GM21390 (cell line): ENCODE results near the gene NSF.
"Not testable (repeated sequence)": the region's sequence is repeated elsewhere in the genome, so short reads cannot be mapped to it uniquely, and the experiment has no call there.

ENCODE experiments used
- ATAC-seq: cut with Tn5 transposase; IDR thresholded peaks from one replicate; pipeline ENCODE4 v1.9.1; 2021; ENCODE audit not compliant: unreplicated experiment

Gene NSF

DNA sequence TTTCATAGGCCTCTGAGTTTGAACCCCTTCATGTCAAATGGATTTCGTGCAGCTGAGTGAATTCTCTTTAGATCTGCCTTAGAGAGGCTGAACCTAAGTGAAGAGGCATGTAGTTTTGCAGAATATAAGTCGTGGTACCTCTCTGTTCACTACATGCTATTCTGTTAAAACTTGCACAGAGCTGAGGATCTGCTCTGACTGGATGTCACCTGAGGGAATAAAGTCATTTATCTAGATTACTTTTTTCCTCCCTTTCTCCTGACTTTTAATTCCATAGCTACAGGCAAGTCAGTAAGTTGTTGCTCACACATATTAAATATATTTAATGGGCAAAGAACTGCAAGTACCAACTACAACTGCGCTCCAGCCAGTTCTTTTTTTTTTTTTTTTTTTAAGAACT is 163.3 kb downstream of the NSF start:
- ATAC-seq = no peak

DNA sequence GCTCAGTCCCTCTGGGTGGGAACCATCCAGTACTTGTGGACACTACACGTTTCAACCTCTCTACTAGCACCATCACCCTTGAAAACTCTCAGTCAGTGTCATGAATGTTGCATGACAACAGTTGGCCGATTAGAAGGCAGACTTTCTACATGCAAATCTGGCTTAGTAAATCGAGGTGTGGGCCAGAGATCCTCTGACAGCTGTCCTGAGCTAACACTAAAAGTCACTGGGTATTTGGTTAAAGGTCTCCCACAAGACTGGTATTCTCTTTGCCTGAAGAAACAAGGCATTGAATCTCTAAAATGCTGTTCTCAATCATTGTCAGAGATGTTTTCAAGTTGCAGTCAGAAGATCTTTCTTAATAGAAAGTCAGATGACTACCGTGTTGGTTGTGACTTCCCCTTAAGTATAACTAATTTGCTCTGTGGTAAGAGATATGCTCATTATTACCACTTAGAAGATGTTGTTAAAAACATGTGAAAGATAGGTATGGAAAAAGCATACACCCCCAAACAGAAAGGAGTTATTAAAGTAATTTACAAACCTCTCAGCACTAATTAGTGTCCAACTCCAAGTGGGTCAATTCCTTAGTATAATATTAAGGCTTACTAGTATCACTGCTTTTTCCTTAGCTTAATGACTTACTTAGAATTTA is 165.7 kb downstream of the NSF start:
- no peak for ATAC-seq

DNA sequence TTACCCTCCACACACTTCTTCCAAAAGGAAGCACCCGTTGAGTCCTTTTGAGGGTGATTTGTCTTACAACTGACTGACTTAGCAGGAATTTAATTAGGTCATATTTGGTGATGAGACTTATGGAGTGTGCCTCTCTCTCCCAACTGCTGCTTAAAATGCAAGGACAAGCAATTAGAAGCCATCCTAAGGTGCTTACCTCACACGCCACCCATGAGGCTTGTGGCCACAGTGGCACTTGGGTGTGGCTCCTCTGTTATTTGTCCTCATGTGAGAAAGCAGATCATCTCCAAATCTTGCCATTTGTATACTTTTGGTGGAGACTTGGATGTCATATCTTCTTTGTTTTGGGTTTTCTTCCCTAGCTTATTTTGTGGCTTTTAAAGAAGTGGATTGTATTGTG is 166.4 kb downstream of the NSF start:
- no peak for ATAC-seq

DNA sequence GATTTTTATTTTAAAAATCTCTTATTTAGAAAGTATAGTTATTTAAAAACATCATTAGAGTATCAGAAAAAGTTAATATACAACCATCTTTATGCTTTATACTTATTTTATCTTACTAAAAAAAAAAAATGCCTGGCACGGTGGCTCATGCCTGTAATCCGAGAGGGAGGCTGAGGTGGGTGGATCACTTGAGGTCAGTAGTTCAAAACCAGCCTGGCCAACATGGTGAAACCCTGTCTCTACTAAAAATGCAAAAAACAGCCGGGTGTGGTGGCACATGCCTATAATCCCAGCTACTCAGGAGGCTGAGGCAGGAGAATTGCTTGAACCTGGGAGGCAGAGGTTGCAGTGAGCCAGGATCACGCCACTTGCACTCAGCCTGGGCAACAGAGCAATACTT is 167.1 kb downstream of the NSF start:
- ATAC-seq = not testable (repeated sequence)

DNA sequence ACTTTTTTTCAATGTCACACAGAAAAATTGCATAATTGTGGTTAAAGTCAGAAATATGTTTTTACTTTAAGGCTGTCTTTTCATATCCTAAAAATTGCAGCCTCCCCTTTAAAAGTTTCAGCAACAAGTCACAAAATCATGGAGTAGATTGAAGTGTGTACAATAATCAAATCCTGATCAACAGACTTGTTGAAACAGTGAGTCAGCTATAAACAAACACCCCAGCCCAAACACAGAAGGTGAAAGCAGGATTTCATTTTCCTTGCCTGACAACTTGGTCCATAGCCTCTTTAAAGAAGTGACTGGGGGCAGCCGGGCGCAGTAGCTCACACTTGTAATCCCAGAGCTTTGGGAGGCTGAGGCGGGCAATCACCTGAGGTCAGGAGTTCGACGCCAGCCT is 168.1 kb downstream of the NSF start:
- ATAC-seq = no peak

DNA sequence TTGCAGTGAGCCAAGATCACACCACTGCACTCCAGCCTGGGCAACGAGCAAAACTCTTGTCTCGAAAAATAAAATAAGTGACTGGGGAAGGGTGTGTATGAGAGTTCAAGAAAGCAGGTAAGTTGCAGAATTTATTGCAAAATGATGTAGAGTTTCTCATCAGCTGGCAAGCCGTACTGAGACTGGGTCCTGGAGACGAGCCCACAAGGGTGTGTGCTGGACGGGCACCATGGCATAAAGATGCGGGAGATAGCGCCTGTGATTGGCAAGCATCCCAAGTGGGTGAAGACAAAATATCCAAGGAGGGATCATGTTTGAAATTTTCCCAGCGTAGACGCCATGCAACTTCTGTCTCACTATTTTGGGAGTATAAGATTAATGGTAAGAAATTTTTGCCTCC is 168.7 kb downstream of the NSF start:
- no peak for ATAC-seq

DNA sequence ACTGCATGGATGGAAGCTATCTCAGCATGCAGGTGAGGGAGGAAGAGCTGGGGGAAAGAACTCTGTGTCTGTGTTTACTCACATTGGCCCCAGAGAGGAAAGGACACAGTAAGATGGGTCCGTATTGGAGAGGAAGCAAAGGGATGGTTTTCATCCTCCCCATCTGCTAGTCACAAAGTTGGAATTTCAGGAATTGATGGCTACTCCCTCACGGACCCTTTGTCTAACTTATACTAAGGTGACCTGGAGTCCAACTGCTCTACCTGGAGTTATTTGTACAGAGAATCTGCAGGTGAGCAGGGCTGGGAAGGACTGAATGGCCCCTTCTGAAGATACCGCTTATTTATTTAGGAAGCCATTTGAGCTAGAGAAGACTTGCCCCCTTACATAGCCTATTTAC is 172.9 kb downstream of the NSF start:
- ATAC-seq = no peak

DNA sequence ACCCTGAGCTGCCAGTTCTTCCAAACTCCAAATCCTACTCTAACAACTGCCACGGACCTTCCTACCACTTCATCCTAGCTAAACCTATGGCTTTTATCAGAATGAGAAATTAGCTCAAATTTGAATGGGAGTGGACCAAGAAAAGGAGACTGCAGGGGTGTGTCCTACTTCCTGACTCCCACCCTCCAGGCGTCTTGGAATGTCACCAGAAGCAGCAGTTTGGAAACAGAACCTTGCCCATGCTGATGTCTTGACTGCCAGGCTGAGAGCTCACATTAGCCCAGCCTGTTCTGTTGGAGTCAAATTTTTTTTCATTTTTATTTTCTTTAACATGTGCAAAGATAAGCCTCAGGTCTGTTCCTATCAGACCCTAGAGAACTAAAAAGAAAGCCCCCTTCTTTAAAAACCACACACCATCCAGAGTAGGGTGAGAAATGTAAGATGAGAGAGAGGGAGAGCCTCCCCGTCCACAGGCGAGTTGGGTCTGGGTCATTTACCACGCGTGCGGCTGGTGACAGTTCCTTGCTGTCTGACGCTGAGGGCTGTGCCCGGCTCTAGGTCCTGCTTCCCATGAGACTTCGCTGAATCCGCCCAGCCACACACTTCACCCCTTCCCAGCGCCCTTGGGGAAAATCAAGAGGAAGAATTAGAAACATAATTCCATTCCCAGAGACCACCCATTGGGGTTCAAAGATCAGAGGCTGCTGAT is 173.7 kb downstream of the NSF start:
- ATAC-seq = no peak

DNA sequence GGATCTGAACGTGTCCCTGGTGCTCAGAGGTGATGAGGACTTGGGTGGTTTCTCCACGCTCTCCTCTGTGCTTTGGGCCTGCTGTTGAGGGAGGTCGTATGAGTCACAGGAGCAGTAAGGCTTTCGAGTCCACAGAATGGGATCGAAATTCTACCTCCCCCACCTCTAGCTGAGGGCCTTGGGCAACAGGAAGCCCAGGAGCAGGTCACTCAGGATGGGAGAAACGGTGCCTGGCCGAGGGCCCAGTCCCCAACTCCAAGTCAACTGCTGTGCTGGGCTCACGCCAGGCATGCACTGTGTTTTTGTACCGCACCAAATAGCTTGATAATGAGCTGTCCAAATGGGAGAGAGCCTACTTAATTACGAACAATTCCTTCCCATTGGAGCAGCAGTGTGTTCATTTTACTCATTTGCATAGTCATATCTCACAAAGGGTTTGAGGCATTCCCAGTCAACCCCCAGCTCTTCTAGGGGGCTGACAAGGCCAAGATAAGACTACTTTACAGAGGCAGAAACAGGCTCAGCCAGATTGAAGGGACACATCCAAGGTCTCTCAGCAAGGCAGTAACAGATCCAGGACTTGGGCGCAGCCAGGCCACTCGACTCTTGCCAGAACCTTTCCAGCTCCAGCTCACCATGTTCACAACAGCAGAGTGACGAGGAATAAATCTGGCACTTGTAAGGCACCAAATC is 174.4 kb downstream of the NSF start:
- ATAC-seq = no peak

DNA sequence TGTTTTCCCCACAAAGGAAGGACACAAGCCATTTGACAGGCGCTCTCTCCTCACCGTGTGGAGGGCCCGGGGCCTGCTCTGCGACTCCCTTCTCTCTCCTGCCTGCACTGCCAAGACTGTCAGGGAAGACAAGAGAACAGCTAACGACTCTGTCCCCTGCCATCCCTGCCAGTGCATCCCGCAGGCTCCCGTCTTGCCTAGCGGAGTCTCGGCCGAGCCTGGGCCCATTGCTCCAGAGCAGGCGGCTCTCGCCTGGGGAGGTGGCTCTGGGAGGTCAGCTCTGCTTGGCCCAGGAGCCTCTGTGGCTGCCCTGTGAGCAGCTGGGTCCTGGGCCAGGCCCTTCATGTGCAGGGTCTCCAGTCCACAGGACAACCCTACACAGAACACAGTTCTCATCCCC is 175.0 kb downstream of the NSF start:
- ATAC-seq = no peak

DNA sequence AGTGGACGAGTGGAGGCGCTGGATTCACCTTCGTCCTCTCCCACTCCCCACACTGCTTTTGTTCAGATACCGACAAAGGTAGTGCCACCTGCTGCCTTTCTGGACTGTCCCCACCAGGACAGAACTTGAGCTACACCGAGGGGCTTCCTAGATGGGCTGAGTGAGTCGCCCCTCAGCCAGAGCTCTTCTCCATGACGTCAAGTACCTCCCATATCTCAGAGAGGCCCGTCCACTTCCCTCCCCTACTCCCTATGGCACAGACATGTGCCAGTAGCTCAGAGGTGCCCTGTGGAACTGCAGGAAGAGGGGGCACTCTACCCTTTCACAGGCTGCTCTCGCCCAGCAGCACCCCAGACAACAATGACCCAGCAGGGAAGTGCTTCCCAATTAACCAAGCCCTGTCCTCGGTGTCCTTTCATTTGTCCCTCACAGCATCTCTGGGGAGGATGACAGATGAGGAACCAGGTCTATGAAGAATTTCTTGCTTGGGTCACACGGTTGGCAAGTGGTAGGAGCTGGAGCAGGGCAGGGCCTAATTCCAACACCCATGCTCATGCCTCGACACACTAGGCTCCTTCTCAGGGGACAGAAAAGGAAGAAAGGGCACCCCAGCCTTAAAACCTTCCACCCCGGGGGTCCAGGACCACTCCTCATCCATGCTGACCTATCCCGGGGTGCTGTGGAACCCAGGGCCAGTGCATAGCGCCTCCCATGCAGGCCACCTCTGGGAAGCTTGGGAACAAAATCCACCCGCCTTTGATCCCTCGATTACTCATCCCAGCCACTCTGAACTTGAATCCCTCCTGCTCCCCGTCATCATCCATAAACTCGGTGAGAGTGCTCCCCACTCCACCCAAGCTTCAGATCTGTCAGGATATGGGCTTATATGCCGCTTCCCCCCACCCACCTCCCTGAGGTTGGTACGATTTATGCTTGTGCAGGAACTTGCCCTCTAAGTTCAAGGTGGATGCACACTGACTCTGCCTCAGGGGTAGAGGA is 176.3 kb downstream of the NSF start:
- no peak for ATAC-seq

DNA sequence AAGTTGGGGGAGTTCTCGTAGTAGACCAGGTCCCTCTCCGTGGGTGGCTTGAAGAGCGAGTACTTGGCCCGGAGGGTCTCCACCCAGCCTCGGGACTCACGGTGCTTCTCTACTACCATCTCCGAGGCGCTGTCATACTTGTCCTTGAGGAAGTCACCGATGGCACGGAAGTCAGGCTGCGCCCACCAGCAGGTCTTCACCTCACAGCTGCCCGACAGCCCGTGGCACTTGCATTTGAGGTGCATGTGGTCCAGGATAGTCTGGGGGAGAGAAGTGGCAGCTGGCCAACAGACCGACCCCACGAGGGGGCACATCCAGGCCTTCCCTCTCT is 178.0 kb downstream of the NSF start:
- ATAC-seq = no peak

DNA sequence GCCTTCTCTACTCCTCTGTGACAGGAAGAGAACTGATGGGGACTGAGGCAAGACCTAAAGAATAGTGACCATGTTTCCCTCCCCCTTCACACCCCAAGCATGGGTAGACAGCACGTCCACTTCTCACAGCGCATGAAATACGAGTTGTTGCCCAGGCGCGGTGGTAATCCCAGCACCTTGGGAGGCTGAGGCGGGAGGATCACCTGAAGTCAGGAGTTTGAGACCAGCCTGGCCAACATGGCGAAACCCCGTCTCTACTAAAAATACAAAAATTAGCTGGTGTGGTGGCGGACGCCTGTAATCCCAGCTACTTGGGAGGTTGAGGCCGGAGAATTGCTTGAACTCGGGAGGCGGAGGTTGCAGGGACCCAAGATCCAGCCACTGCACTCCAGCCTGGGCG is 178.4 kb downstream of the NSF start:
- ATAC-seq = not testable (repeated sequence)

DNA sequence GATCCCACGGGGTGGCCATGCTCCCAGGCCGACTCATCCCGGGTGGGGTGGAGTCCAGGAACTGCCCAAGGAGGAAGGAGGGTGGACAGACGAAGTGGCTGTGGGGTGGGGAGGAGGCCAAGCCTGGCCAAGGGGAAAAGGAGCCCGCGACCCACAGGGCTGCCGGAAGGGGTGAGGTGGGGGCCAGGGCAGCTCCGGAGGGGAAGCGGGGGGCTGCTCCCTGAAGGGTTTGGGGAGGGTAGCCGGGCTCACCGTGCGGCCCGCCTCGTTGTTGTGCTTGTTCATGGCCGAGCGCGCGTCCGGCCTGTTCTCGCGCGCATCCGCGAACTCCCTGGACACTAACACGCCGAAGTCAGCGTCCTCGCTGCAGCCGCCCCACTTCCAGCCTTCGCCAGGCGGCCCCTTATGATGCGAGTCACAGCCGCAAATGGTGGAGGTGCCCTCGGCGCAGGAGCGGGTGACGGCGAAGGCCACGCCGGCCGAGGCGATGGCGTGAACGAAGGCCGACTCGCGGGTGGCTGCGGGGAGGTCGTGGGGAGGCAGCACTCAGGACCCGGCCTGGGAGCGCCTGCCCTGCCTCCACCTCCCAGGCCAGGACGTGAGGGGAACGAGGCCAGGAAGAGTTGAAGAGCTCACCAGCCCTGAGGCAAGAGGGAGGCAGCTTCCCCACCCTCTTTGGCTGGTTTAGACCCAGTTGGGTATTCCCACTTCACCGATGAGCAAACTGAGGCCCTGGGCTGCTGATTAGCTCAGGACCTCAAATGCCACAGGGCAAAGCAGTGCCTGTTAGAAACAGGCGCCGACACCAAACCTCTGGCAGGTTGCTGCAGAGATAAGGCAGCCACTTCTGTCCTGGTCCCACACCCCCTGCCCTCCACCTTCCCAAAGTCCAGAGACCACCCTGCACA is 179.3 kb downstream of the NSF start:
- no peak for ATAC-seq

DNA sequence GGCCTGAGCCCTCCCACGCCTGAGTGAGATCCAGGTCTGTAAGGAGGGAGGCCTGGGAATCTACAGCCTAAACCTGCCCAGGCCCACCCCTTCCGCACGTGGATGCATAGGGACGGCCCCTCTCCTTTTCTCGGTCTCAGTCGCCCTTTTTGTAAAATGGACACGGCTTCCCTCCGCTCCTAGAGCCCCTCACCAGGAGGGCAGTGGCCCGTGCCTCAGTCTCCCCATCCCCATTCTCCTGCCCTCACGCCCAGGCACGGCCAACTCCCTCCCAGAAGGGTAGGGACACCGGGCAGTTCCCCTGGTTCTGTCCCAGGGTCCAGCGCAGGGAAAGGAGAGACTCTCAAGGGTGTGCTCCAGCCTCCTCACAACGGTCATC is 180.0 kb downstream of the NSF start:
- no peak for ATAC-seq

DNA sequence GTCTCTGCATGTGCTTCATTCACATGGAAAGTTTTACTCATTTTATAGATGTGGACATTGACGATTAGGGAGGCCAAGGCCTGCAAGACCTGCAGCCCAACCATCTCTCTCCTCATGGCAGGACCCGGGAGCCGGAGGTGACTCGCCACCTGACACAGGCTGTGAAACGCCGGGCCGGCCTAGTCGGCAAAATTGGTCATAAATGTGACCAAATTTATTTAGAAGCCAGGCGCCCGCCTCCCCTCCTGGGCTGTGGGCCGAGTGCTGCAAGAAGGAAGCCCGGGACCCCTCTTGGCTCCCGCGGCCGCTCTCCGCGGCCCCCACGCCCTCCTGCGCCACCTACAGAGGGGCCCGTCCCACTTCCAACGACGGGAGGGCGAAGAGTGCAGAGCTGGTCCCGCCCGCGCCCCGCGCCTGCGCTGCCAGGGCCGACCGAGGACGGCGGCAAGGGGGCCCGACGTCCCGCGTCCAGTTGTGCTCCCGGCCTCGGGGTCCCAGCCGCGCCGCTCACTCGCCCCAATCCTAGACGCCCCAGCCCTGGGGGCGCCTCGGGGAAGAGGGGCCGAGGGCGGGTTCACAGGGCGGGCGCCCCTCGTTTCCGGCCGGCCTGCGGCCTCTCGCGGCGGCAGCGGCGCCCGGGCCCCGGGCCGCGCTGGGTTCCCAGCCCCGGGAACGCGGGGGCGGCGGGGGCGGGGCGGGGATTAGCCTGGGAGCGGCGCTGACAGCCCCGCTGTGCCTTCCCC is 180.5 kb downstream of the NSF start:
- ATAC-seq = no peak

DNA sequence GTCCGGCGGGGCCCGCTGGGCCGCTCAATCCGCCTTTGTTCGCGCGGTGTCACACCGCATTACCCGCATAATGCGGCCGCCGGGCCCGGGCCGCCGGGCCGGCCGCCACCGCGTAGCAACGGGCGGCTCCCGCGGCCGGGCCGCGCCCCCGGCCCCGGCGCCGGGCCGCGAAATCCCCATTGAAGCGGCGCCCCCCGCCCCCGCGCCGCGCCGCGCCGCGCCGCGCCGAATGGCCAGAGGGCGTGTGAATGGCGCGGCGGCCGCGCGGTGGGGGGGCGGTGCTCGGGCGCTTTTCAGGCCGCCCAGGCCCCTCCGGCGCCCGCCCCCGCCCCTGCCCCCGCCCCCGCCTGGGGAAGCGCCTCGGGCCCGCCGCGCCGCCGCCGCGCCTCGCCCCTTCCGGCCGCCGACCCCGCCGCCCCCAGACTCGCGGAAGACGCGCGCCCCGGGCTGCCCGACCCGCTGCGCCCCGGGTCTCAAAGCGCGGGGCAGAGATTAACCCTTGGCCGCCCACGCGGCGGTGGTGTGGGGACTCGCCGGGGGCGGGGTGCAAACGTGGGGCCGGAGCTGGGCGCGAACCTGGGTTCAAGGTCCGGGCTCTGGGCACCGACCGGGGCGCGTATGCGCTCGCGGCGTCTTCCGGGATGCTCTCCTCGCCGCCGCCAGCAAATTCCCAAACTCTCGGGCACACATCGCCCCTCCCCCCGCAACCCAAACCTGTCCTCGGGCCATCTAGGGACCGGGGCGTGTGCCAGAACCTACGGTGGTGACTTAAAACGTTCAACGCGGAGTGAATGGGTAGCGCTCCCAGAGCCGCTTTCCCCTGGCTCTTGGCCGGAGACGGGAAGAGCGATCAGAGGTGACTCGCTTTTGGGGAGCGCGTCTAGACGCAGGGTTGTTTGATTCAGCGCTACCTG is 181.3 kb downstream of the NSF start:
- ATAC-seq = no peak

DNA sequence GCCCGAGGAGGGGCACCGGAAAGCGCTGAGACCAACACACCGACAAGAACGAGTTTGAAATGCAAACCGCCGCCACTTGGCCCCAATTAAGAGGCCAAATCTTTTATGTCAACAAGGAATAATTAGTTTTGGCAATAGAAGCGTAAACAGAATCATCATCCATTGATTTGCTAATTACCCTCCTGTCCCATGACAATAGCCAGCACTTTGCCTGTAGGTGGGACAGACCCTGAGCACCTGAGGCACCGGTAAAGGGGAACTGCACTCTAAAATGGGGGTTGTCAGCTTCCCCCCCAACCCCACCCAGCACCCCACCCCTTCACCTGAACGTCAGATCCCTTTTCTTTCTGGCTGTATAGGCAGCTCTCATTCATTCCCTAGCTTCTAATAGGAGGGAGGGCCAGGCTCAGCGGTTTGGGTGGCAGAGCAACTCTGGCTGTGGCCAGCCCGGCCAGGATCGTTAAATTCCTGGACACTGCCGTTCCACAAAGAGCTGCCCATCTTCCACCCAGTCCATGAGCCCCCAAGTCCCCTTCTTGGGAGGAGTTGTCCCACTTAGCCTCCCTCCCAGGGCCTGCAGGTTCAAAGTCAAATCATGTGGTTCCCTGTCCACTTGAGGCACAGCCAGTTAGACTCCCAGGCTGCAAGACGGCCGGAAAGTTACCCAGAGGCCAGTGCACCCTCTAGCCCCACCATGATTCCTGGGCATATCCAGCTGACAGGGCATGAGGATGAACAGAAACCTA is 182.2 kb downstream of the NSF start:
- ATAC-seq = no peak
